Stomach (tissue), 9 donors: ENCODE results near the gene PIK3R6. TPM values are rescaled to one million over a fixed set of nuclear protein-coding genes. Genes with fewer than 3 reads are reported as not detected.
A peak's percentile ranks its signal among the peaks of the same experiment; 100 is the strongest.

Experiments used
- DNase-seq, 2 donors: peaks; one replicate each; pipeline versions ENCODE4 v3.0.0 to v3.0.0-alpha.2; 2013 to 2019
- H3K27ac ChIP-seq, 5 donors: fragments of 200-600 bp in 4 of 5; sonication (generic) in 4 of 5; one replicate each; pipeline ENCODE4 v1.5.1; 2013 to 2019; ENCODE audit warnings: mild to moderate bottlenecking in 1 of 5, moderate library complexity in 1 of 5
- H3K27me3 ChIP-seq, 3 donors: fragments of 200-600 bp; sonication (generic); one replicate each; pipeline ENCODE4 v1.5.1; 2017 to 2019; ENCODE audit warnings: mixed run types in 1 of 3
- H3K36me3 ChIP-seq, 4 donors: fragments of 200-600 bp; sonication (generic); 1 replicate in 3 of 4; 2 replicates in 1 of 4; pipeline ENCODE4 v1.5.1; 2016 to 2019
- H3K4me1 ChIP-seq, 4 donors: fragments of 200-600 bp; sonication (generic); one replicate each; pipeline ENCODE4 v1.5.1; 2016 to 2019
- H3K4me3 ChIP-seq, 4 donors: fragments of 200-600 bp; sonication (generic) in 3 of 4; one replicate each; pipeline ENCODE4 v1.5.1; 2016 to 2019; ENCODE audit warnings: mild to moderate bottlenecking in 1 of 4
- H3K9me3 ChIP-seq, 4 donors: fragments of 200-600 bp; sonication (generic); one replicate each; pipeline ENCODE4 v1.5.1; 2016 to 2019
- CTCF ChIP-seq, 7 experiments: fragments of 450-650 bp in 4 of 7; fragments of 200-600 bp in 3 of 7; sonication (generic) in 3 of 7; IDR thresholded peaks; one replicate each; pipeline ENCODE4 v1.5.1; 2016 to 2019; ENCODE audit warnings: antibody characterized with exemption in 7 of 7, control low read depth in 2 of 7, mild to moderate bottlenecking in 1 of 7
- EP300 ChIP-seq: sonication (generic); formaldehyde crosslinking; IDR thresholded peaks from one replicate; pipeline ENCODE4 v1.6.1; 2017; ENCODE audit warnings: antibody characterized with exemption
- POLR2A ChIP-seq, 4 donors: fragments of 450-650 bp; IDR thresholded peaks; one replicate each; pipeline ENCODE4 v1.6.1; 2016; ENCODE audit warnings: antibody characterized with exemption in 4 of 4, control low read depth in 2 of 4, mild to moderate bottlenecking in 1 of 4, moderate library complexity in 1 of 4
- POLR2AphosphoS5 ChIP-seq, 3 donors: sonication (generic); formaldehyde crosslinking; IDR thresholded peaks; one replicate each; pipeline ENCODE4 v1.6.1; 2016; ENCODE audit warnings: antibody characterized with exemption in 3 of 3
- WGBS, 5 donors: extraction: QIAGEN DNeasy Blood & Tissue Kit in 3 of 5; methylation state at CpG; one replicate each; pipeline versions ENCODE4 v1.1.5 to v1.1.7; 2013 to 2018; 5-methylcytosine and 5-hydroxymethylcytosine counted together
- intact Hi-C: fragments of 100-400 bp; cut with DNase I; formaldehyde crosslinking; loops from one replicate; pipeline ENCODE4 v1.15.1; 2023; ENCODE audit warnings: low total_unique reads
- polyA plus RNA-seq, 3 donors: library from polyadenylated mRNA; stranded (reverse); fragments of 200-250 nt; gene quantifications; one replicate each; pipeline ENCODE4 v1.2.3, GENCODE V29; 2013
- total RNA-seq, 5 donors: library from RNA; depleted of rRNA; stranded (reverse); fragments of >200 nt; gene quantifications; one replicate each; pipeline versions ENCODE4 v1.1.0 to v1.2.3, GENCODE V29; 2014 to 2016
- donor health status: healthy with polysubstance abuse.
- donor health status: Bipolar disorder and iron deficiency.
- donor health status: healthy.

PIK3R6 gene
- total and polyA plus RNA-seq, 8 donors, result under 0.01 to 4.3 (median 0.37) TPM; not detected in 1

- Histone ChIP-seq H3K36me3 (no peaks in the 10 kb centered on the region), H3K9me3 (peaks cover 0 to 12% (median 9%) of the 10 kb centered on the region in 4 donors), H3K4me1 (peaks cover 0 to 23% (median 6%) of the 10 kb centered on the region in 4 donors), H3K27me3 (no peaks in the 10 kb centered on the region), H3K27ac (no peak overlapping the region), H3K4me3 (no peak overlapping the region)
- intact Hi-C loops, result no loop called here
- DNase-seq, result no peak
- WGBS, 5 donors, result 66 to 83% (median 79%) methylated on average over 5 to 6 of the region's 6 CpGs
- no peak for TF ChIP-seq CTCF (IDR thresholded peaks at IDR 0.05)
- no peak for TF ChIP-seq POLR2AphosphoS5 (IDR thresholded peaks at IDR 0.05)
- no peak for TF ChIP-seq POLR2A (IDR thresholded peaks at IDR 0.05)
- TF ChIP-seq EP300, result no peak
Measured at GRCh38 chr17:8792646-8793045, 74.8 kb downstream of the PIK3R6 start.

DNA sequence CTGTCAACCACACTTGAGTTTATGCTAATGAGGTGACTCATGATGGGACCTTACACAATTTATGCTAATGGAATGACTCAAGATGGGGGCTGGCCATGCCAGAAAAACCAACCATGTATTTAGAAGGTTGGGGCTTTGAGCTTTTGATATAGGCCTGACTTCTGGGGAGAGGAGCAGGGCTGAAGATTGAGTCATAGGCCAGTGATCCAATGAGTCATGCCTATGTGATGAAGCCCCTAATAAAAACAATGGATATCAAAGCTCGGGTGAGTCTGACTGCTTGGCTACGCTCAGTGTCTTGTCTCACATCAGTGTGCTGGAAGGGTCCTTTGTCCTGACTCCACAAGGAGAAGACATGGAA lies 75.6 kb downstream of the PIK3R6 start:
- no peak overlapping the region for H3K27ac ChIP-seq
- intact Hi-C loops, result no loop called here
- H3K4me3 ChIP-seq, result no peak overlapping the region
- no peak for DNase-seq
- no peaks in the 10 kb centered on the region for H3K27me3 ChIP-seq
- no peaks in the 10 kb centered on the region for H3K36me3 ChIP-seq
- peaks cover 0 to 12% (median 9%) of the 10 kb centered on the region in 4 donors for H3K9me3 ChIP-seq
- peaks cover 0 to 23% (median 6%) of the 10 kb centered on the region in 4 donors for H3K4me1 ChIP-seq
- TF ChIP-seq POLR2A (IDR thresholded peaks at IDR 0.05), result no peak
- no peak for TF ChIP-seq POLR2AphosphoS5 (IDR thresholded peaks at IDR 0.05)
- no peak for TF ChIP-seq CTCF (IDR thresholded peaks at IDR 0.05)
- TF ChIP-seq EP300, result no peak
- 76 to 92% (median 80%) methylated on average over 2 of the region's 2 CpGs for WGBS, 5 donors

GRCh38 chr17:8791248-8791909 lies 76.1 kb downstream of the PIK3R6 start:
- Histone ChIP-seq H3K4me1 (peaks cover 0 to 23% (median 6%) of the 10 kb centered on the region in 4 donors), H3K27ac (no peak overlapping the region), H3K36me3 (no peaks in the 10 kb centered on the region), H3K4me3 (no peak overlapping the region), H3K27me3 (no peaks in the 10 kb centered on the region), H3K9me3 (peaks cover 0 to 12% (median 9%) of the 10 kb centered on the region in 4 donors)
- TF ChIP-seq POLR2A (IDR thresholded peaks at IDR 0.05), result no peak
- no peak for TF ChIP-seq POLR2AphosphoS5 (IDR thresholded peaks at IDR 0.05)
- no peak for TF ChIP-seq EP300
- peak in 1 of 7 experiments; percentile 8 for TF ChIP-seq CTCF (IDR thresholded peaks at IDR 0.05)
- intact Hi-C loops, result no loop called here
- 72 to 93% (median 86%) methylated on average over 4 of the region's 4 CpGs for WGBS, 5 donors
- DNase-seq, result no peak

GRCh38 chr17:8789743-8790142 lies 77.7 kb downstream of the PIK3R6 start:
- TF ChIP-seq POLR2AphosphoS5 (IDR thresholded peaks at IDR 0.05) (no peak), EP300 (no peak), CTCF (IDR thresholded peaks at IDR 0.05) (no peak), POLR2A (IDR thresholded peaks at IDR 0.05) (no peak)
- WGBS, 5 donors, result 39 to 59% (median 51%) methylated on average over 10 of the region's 10 CpGs
- no peaks in the 10 kb centered on the region for H3K36me3 ChIP-seq
- peaks cover 0 to 12% (median 9%) of the 10 kb centered on the region in 4 donors for H3K9me3 ChIP-seq
- no peak overlapping the region for H3K4me3 ChIP-seq
- peak overlapping the region in 1 of 5 donors; percentile 44 for H3K27ac ChIP-seq
- H3K27me3 ChIP-seq, result no peaks in the 10 kb centered on the region
- intact Hi-C loops, result no loop called here
- peak in 1 of 2 donors; percentile 40 for DNase-seq
- H3K4me1 ChIP-seq, result peaks cover 0 to 23% (median 10%) of the 10 kb centered on the region in 4 donors
